IMR-90 (cell line): ENCODE data around the gene ZBTB44. TPM values are rescaled to one million over a fixed set of nuclear protein-coding genes. Genes with fewer than 3 reads are reported as not detected.

Source experiments
- ATAC-seq: fragments of 200-7000 bp; cut with Tn5 transposase; 2 replicates; pipeline ENCODE4 v1.9.1; 2020; ENCODE audit warnings: low read depth, mild to moderate bottlenecking, moderate library complexity
- BruUV-seq: library from RNA; stranded (reverse); fragments of 400-500 nt; replicated peaks from 2 replicates; lab custom pipeline; 2021; lab: Mats Ljungman, UMichigan
- CTCF ChIA-PET: fragments of 300-600 bp; formaldehyde crosslinking; extraction: SDS; loops from one replicate; lab custom pipeline; 2021; ENCODE audit warnings: antibody characterized with exemption; lab: Yijun Ruan, JAX
- POLR2A ChIA-PET: fragments of 300-600 bp; sonication (Branson Sonifier 250); formaldehyde crosslinking; loops from one replicate; lab custom pipeline; 2022; ENCODE audit warnings: antibody characterized with exemption; ENCODE audit not compliant: unreplicated experiment; lab: Charles Lee
- DNase-seq: peaks from one replicate; pipeline ENCODE4 v3.0.0; 2013
- H2AFZ ChIP-seq: replicated peaks from 2 replicates; pipeline ENCODE3; 2013; ENCODE audit warnings: low read length, mild to moderate bottlenecking; ENCODE audit not compliant: poor library complexity
- H2AK5ac ChIP-seq: 2 replicates; pipeline ENCODE4 v1.6.1; 2013; ENCODE audit warnings: low read depth, low read length, inconsistent platforms
- H2AK9ac ChIP-seq: replicated peaks from 2 replicates; pipeline ENCODE3; 2013; ENCODE audit warnings: mild to moderate bottlenecking, low read depth, low read length, moderate library complexity; ENCODE audit not compliant: poor library complexity
- H2BK120ac ChIP-seq: 2 replicates; pipeline ENCODE4 v1.6.1; 2013; ENCODE audit warnings: low read depth, low read length, inconsistent platforms
- H2BK15ac ChIP-seq: 3 replicates; pipeline ENCODE4 v1.6.1; 2013; ENCODE audit warnings: low read depth, low read length, inconsistent platforms
- H2BK20ac ChIP-seq: 2 replicates; pipeline ENCODE4 v1.6.1; 2013; ENCODE audit warnings: low read depth, mild to moderate bottlenecking, inconsistent platforms, low read length, moderate library complexity
- H2BK5ac ChIP-seq: 2 replicates; pipeline ENCODE4 v1.6.1; 2013; ENCODE audit warnings: mild to moderate bottlenecking, low read depth, low read length, inconsistent platforms; ENCODE audit not compliant: poor library complexity, severe bottlenecking
- H3K14ac ChIP-seq: replicated peaks from 2 replicates; pipeline ENCODE4 v1.6.1; 2013; ENCODE audit warnings: low read depth, low read length, inconsistent platforms
- H3K18ac ChIP-seq: 2 replicates; pipeline ENCODE4 v1.6.1; 2013; ENCODE audit warnings: low read depth, low read length, control low read depth
- H3K23ac ChIP-seq: 2 replicates; pipeline ENCODE4 v1.6.1; 2013; ENCODE audit warnings: low read depth, low read length, inconsistent platforms
- H3K27ac ChIP-seq: 2 replicates; pipeline ENCODE4 v1.5.1; 2013; ENCODE audit warnings: mild to moderate bottlenecking, control low read depth, low read length; ENCODE audit not compliant: insufficient read depth
- H3K27me3 ChIP-seq: 2 replicates; pipeline ENCODE4 v1.6.1; 2013; ENCODE audit warnings: low read length; ENCODE audit not compliant: control insufficient read depth, insufficient read depth
- H3K36me3 ChIP-seq: 2 replicates; pipeline ENCODE4 v1.6.1; 2013; ENCODE audit warnings: low read length, mixed read lengths; ENCODE audit not compliant: control insufficient read depth, insufficient read depth
- H3K4ac ChIP-seq: 2 replicates; pipeline ENCODE4 v1.6.1; 2013; ENCODE audit warnings: low read depth, low read length, inconsistent platforms
- H3K4me1 ChIP-seq: 2 replicates; pipeline ENCODE4 v1.6.1; 2013; ENCODE audit warnings: low read length, mixed read lengths; ENCODE audit not compliant: control insufficient read depth, insufficient read depth
- H3K4me2 ChIP-seq: 2 replicates; pipeline ENCODE4 v1.6.1; 2013; ENCODE audit warnings: low read depth, mild to moderate bottlenecking, control low read depth, low read length, moderate library complexity
- H3K4me3 ChIP-seq: 2 replicates; pipeline ENCODE4 v1.5.1; 2013; ENCODE audit warnings: low read depth, mild to moderate bottlenecking, control low read depth, low read length, moderate library complexity; ENCODE audit not compliant: insufficient read depth
- H3K56ac ChIP-seq: 2 replicates; pipeline ENCODE4 v1.6.1; 2013; ENCODE audit warnings: low read length, inconsistent platforms; ENCODE audit not compliant: insufficient read depth; ENCODE audit errors: extremely low read depth
- H3K79me1 ChIP-seq, 2 experiments: 2 replicates each; pipeline ENCODE4 v1.6.1; 2013; ENCODE audit warnings: low read length in 2 of 2, inconsistent platforms in 1 of 2, low read depth in 1 of 2
- H3K9ac ChIP-seq: 2 replicates; pipeline ENCODE4 v1.6.1; 2013; ENCODE audit warnings: low read depth, low read length, control low read depth
- H3K9me1 ChIP-seq: 2 replicates; pipeline ENCODE4 v1.6.1; 2013; ENCODE audit warnings: low read length, inconsistent platforms; ENCODE audit not compliant: insufficient read depth
- H3K9me3 ChIP-seq: 2 replicates; pipeline ENCODE4 v1.6.1; 2013; ENCODE audit warnings: low read length; ENCODE audit not compliant: control insufficient read depth, insufficient read depth
- H4K20me1 ChIP-seq: 2 replicates; pipeline ENCODE4 v1.6.1; 2013; ENCODE audit warnings: low read length, inconsistent platforms; ENCODE audit not compliant: insufficient read depth
- H4K5ac ChIP-seq: 2 replicates; pipeline ENCODE4 v1.6.1; 2013; ENCODE audit warnings: mild to moderate bottlenecking, low read depth, low read length, control low read depth
- H4K8ac ChIP-seq, 2 experiments: 2 replicates each; pipeline ENCODE4 v1.6.1; 2013; ENCODE audit warnings: low read depth in 2 of 2, low read length in 2 of 2, control low read depth in 1 of 2, inconsistent platforms in 1 of 2
- H4K91ac ChIP-seq: 2 replicates; pipeline ENCODE4 v1.6.1; 2013; ENCODE audit warnings: low read depth, low read length, inconsistent platforms; ENCODE audit not compliant: insufficient read depth
- BHLHE40 ChIP-seq: fragments of 150-350 bp; IDR thresholded peaks from 2 replicates; pipeline ENCODE4 v1.6.1; 2016; ENCODE audit warnings: mild to moderate bottlenecking, low read depth, low read length
- CEBPB ChIP-seq: IDR thresholded peaks from 2 replicates; pipeline ENCODE4 v1.6.1; 2012; ENCODE audit warnings: low read depth, low read length, improper control_type of control experiment
- CHD1 ChIP-seq: IDR thresholded peaks from 2 replicates; pipeline ENCODE4 v1.6.1; 2012; ENCODE audit warnings: low read depth, low read length, improper control_type of control experiment
- CTCF ChIP-seq: conservative IDR thresholded peaks from 2 replicates; pipeline ENCODE4 v1.5.1; 2012; ENCODE audit warnings: mild to moderate bottlenecking, low read depth, low read length, improper control_type of control experiment
- ELK1 ChIP-seq: fragments of 150-350 bp; IDR thresholded peaks from 2 replicates; pipeline ENCODE4 v1.6.1; 2016; ENCODE audit warnings: low read depth, mild to moderate bottlenecking, low read length, moderate library complexity, borderline replicate concordance
- FOS ChIP-seq: fragments of 150-350 bp; IDR thresholded peaks from 2 replicates; pipeline ENCODE4 v1.6.1; 2016; ENCODE audit warnings: low read depth, low read length
- MAFK ChIP-seq: IDR thresholded peaks from 2 replicates; pipeline ENCODE4 v1.6.1; 2012; ENCODE audit warnings: low read depth, low read length, improper control_type of control experiment
- MAZ ChIP-seq: IDR thresholded peaks from 2 replicates; pipeline ENCODE4 v1.6.1; 2012; ENCODE audit warnings: low read depth, mild to moderate bottlenecking, low read length, improper control_type of control experiment, moderate library complexity, borderline replicate concordance
- MXI1 ChIP-seq: IDR thresholded peaks from 2 replicates; pipeline ENCODE4 v1.6.1; 2012; ENCODE audit warnings: low read depth, mild to moderate bottlenecking, low read length, moderate library complexity, borderline replicate concordance
- NFE2L2 ChIP-seq: fragments of 150-350 bp; IDR thresholded peaks from 2 replicates; pipeline ENCODE4 v1.6.1; 2016; ENCODE audit warnings: low read depth, mild to moderate bottlenecking, low read length
- POLR2A ChIP-seq: IDR thresholded peaks from 2 replicates; pipeline ENCODE4 v1.6.1; 2012; ENCODE audit warnings: mild to moderate bottlenecking, low read depth, low read length
- RAD21 ChIP-seq: IDR thresholded peaks from 2 replicates; pipeline ENCODE4 v1.6.1; 2012; ENCODE audit warnings: low read length, improper control_type of control experiment
- RCOR1 ChIP-seq: IDR thresholded peaks from 2 replicates; pipeline ENCODE4 v1.6.1; 2012; ENCODE audit warnings: mild to moderate bottlenecking, low read length, improper control_type of control experiment; ENCODE audit not compliant: insufficient replicate concordance
- RFX5 ChIP-seq: IDR thresholded peaks from 2 replicates; pipeline ENCODE4 v1.8.0; 2012; ENCODE audit warnings: low read depth, mild to moderate bottlenecking, low read length, moderate library complexity
- SMC3 ChIP-seq: fragments of 150-350 bp; IDR thresholded peaks from 2 replicates; pipeline ENCODE4 v1.6.1; 2016; ENCODE audit warnings: low read depth, mild to moderate bottlenecking, antibody characterized with exemption, low read length, moderate library complexity
- USF2 ChIP-seq: fragments of 150-350 bp; IDR thresholded peaks from 2 replicates; pipeline ENCODE4 v1.6.1; 2017; ENCODE audit warnings: mild to moderate bottlenecking, antibody characterized with exemption, low read length, low read depth
- WGBS, 2 experiments: methylation state at CpG; one replicate each; pipeline versions ENCODE4 v1.1.5 to v1.1.7; 2013; ENCODE audit warnings: missing lambda C conversion rate in 2 of 2; ENCODE audit not compliant: insufficient read length in 1 of 2; ENCODE audit errors: extremely low coverage in 2 of 2; 5-methylcytosine and 5-hydroxymethylcytosine counted together
- dilution Hi-C: fragments of 300-500 bp; cut with HindIII; formaldehyde crosslinking; loops from one replicate; pipeline ENCODE4 v1.14.3; 2018; ENCODE audit warnings: low sequenced_read_pairs; ENCODE audit not compliant: unreplicated experiment
- in situ Hi-C: fragments of 300-500 bp; cut with MboI; formaldehyde crosslinking; loops from 3 replicates; pipeline ENCODE4 v1.14.3; 2019; ENCODE audit warnings: low sequenced_read_pairs, inconsistent platforms, mixed read lengths
- intact Hi-C: fragments of 100-400 bp; cut with micrococcal nuclease; formaldehyde crosslinking; loops from 2 replicates; pipeline ENCODE4 v1.10.0; 2022
- polyA plus RNA-seq, 3 experiments: library from polyadenylated mRNA; depleted of rRNA; stranded (reverse); fragments of >200 nt; gene quantifications; 2 replicates each; pipeline ENCODE4 v1.2.3, GENCODE V29; 2012; ENCODE audit warnings: low replicate concordance in 1 of 3
- total RNA-seq: library from RNA; depleted of rRNA; stranded (reverse); fragments of >200 nt; gene quantifications from 2 replicates; pipeline ENCODE4 v1.2.3, GENCODE V29; 2012

The ZBTB44 gene
- total and polyA plus RNA-seq, 2 of the 4 experiments (the other 2 are of a cell fraction), result 6.9 to 23.3 TPM

GRCh38 chr11:130206141-130206540 is 108.6 kb downstream of the ZBTB44 start:
- dilution Hi-C loops, result no loop called here
- H3K56ac ChIP-seq, result no peak overlapping the region

More at GRCh38 chr11:130206141-130206540, 108.6 kb downstream of the ZBTB44 start:
- Histone ChIP-seq H3K79me1 (no peaks in the 10 kb centered on the region), H3K4me2 (no peak overlapping the region), H3K18ac (no peak overlapping the region), H3K4me1 (no peaks in the 10 kb centered on the region), H4K91ac (no peak overlapping the region), H3K9me1 (no peaks in the 10 kb centered on the region), H2BK20ac (no peak overlapping the region), H3K9ac (no peak overlapping the region), H3K27ac (no peak overlapping the region), H2AK9ac (no peak overlapping the region), H2AFZ (no peak overlapping the region), H4K8ac (no peak overlapping the region), H2BK15ac (no peak overlapping the region), H3K14ac (no peak overlapping the region), H3K36me3 (no peaks in the 10 kb centered on the region), H2BK5ac (no peak overlapping the region), H2BK120ac (no peak overlapping the region), H3K9me3 (peaks cover 5% of the 10 kb centered on the region; the same call in 1 of the 2 replicates), H2AK5ac (no peak overlapping the region), H4K5ac (no peak overlapping the region), H3K23ac (no peak overlapping the region), H4K20me1 (no peaks in the 10 kb centered on the region), H3K4ac (no peak overlapping the region), H3K4me3 (no peak overlapping the region), H3K27me3 (peaks cover 42% of the 10 kb centered on the region)
- in situ Hi-C loops, result loop anchor here (10.0 to 25.0 kb wide), 2 partner anchors 181 to 689 kb away; no protein-coding TSS in a partner anchor
- BruUV-seq, result no TSS peak
- DNase-seq (no peak), ATAC-seq (no peak)
- POLR2A ChIA-PET, result no interaction called here
- CTCF ChIA-PET, result no interaction called here
- intact Hi-C loops, result no loop called here
- 84% methylated on average over 6 of the region's 22 CpGs; no CpG with 5 or more reads in 1 of the 2 experiments for WGBS, 2 experiments
- TF ChIP-seq POLR2A, result no peak
- no peak for TF ChIP-seq MXI1
- no peak for TF ChIP-seq SMC3
- no peak for TF ChIP-seq USF2
- no peak for TF ChIP-seq ELK1
- no peak for TF ChIP-seq FOS
- TF ChIP-seq NFE2L2, result no peak
- TF ChIP-seq RAD21, result no peak
- no peak for TF ChIP-seq BHLHE40
- no peak for TF ChIP-seq RFX5
- TF ChIP-seq RCOR1, result no peak
- no peak for TF ChIP-seq MAZ
- TF ChIP-seq CEBPB, result no peak
- no peak for TF ChIP-seq MAFK
- no peak for TF ChIP-seq CHD1
- no peak for TF ChIP-seq CTCF
